ENCODE measurements around the gene COL10A1. TPM values are rescaled to one million over a fixed set of nuclear protein-coding genes. Genes with fewer than 3 reads are reported as not detected.

Gene COL10A1
- total and polyA plus RNA-seq, 2 donors (not counting 3 experiments of a cell fraction or from before 2014, with no cell fraction given), result not detected

- H3K36me3 ChIP-seq (ENCODE audit: control insufficient read depth in 2 of 2, extremely low read depth in 1 of 2, insufficient read depth in 2 of 2, low read length in 2 of 2), result no peaks in the 10 kb centered on the region
- ChIA-PET POLR2A (no interaction called here), CTCF (interaction anchor here (1.1 to 1.3 kb wide), 2 partner anchors 18 to 68 kb away, joined by 4 to 11 read pairs; no protein-coding TSS in a partner anchor)
- H3K27ac ChIP-seq (ENCODE audit: insufficient read depth, low read depth, low read length), result no peak overlapping the region
- no peaks in the 10 kb centered on the region for H4K20me1 ChIP-seq (replicated peaks; ENCODE audit: control insufficient read depth, extremely low read depth, insufficient read depth, low read length)
- dilution Hi-C loops (cut with MboI; ENCODE audit: extremely low pct_ligation_motif_present, low sequenced_read_pairs) (no loop called here), intact Hi-C loops (cut with micrococcal nuclease) (no loop called here)
- no peaks in the 10 kb centered on the region for H3K9me3 ChIP-seq (replicated peaks; ENCODE audit: control insufficient read depth, insufficient read depth, low read length)
- H3K4me1 ChIP-seq (ENCODE audit: control insufficient read depth, extremely low read depth, insufficient read depth, low read length), result no peaks in the 10 kb centered on the region
- FAIRE-seq (no peak), DNase-seq (ENCODE audit: low read depth, low spot score) (no peak)
- H3K4me2 ChIP-seq (ENCODE audit: insufficient read depth, low read length), result no peak overlapping the region
- H3K9me1 ChIP-seq (replicated peaks; ENCODE audit: control insufficient read depth, extremely low read depth, insufficient read depth, low read length), result no peaks in the 10 kb centered on the region
- no peaks in the 10 kb centered on the region for H3K79me2 ChIP-seq (ENCODE audit: control insufficient read depth, insufficient read depth, low read length)
- H3K9ac ChIP-seq (replicated peaks; ENCODE audit: extremely low read depth, insufficient read depth, low read length), result no peak overlapping the region
- no peak overlapping the region for H3K4me3 ChIP-seq (replicated peaks in 1 of 3; ENCODE audit: insufficient read depth in 1 of 3, low read depth in 1 of 3, low read length in 3 of 3)
- BruUV-seq (replicated peaks), result no TSS peak
- TF ChIP-seq POLR2AphosphoS5 (IDR thresholded peaks at IDR 0.05; ENCODE audit: insufficient read depth, low read depth, low read length) (no peak), JUN (IDR thresholded peaks at IDR 0.05; ENCODE audit: borderline replicate concordance, insufficient read depth, insufficient read length, low read depth) (no peak), MYC (IDR thresholded peaks at IDR 0.05; ENCODE audit: low read depth, low read length) (no peak), POLR2A (IDR thresholded peaks at IDR 0.05; ENCODE audit: low read depth, low read length) (no peak), CTCF (IDR thresholded peaks at IDR 0.05; ENCODE audit: extremely low read depth in 1 of 2, insufficient read depth in 1 of 2, low read depth in 1 of 2, low read length in 2 of 2) (no peak), FOS (IDR thresholded peaks at IDR 0.05; ENCODE audit: borderline replicate concordance, insufficient read depth, low read length) (no peak), GATA2 (IDR thresholded peaks at IDR 0.05; ENCODE audit: insufficient read depth, insufficient read length, low read depth, low read length) (no peak), EZH2 (IDR thresholded peaks at IDR 0.05; ENCODE audit: borderline replicate concordance, low read depth, low read length, severe bottlenecking) (no peak)
- TF ChIP-seq, protein P1, sequence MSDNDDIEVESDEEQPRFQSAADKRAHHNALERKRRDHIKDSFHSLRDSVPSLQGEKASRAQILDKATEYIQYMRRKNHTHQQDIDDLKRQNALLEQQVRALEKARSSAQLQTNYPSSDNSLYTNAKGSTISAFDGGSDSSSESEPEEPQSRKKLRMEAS (IDR thresholded peaks at IDR 0.05; ENCODE audit: insufficient read depth, insufficient read length), result no peak
- no peak overlapping the region for H2AFZ ChIP-seq (ENCODE audit: low read depth, low read length)
- H3K27me3 ChIP-seq (ENCODE audit: control insufficient read depth in 2 of 2, insufficient read depth in 2 of 2, low read length in 2 of 2), result peaks cover 0 to 1% of the 10 kb centered on the region in 2 experiments
Measured at GRCh38 chr6:116078945-116079344, 47.0 kb downstream of the COL10A1 start.

Data from endothelial cell of umbilical vein (primary cell).